CD4-positive, alpha-beta T cell treated with Interleukin-4 for 4 hours (primary cell): Measurements from ENCODE around the gene PEAK3.

ENCODE experiments used
- DNase-seq: peaks from one replicate; pipeline ENCODE4 v3.0.0-alpha.2; 2020

PEAK3 gene

GRCh38 chr19:2249010-2249866 is 32.7 kb downstream of the PEAK3 start, which contains the start of gene AMH:
TSS of gene AMH (plus strand) at chr19:2249323. CDS start at chr19:2249333, 10 bp downstream.
- no peak for DNase-seq

DNA sequence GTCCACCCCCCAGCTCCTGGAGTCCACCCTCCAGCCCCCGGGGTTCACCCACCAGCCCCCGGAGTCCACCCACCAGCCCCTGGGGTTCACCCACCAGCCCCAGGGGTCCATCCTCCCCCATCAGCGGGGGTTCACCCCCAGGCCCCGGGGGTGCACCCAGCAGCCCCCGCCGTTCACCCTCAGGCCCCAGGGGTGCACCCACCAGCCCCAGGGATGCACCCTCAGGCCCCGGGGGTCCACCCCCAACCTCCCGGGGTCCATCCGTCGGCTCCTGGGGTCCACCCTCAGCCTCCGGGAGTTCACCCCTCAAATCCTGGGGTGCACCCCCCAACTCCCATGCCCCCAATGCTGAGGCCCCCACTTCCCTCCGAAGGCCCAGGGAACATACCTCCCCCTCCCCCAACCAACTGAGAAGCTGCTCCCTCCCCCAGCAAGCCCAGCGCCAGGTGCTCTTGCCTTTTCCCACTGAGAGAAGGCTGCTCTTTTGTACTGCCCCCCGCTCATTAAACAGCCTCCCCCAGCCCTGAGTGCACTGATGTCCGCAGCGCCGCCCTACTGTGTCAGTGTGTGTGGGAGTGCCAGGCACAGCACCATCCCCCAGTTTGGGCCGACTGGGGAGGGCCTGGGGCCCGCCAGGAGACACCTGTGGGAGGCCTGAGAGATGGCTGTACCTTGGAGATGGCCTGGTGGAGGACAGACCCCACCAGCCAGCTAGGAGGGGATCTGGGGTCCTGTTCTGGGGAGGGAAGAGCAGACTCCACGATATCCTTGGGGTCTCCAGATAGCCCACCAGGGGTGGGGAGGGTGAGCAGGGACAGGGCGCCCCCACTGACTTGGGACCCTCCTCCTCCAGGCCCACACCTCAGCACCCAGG is 33.6 kb downstream of the PEAK3 start:
- no peak for DNase-seq

DNA sequence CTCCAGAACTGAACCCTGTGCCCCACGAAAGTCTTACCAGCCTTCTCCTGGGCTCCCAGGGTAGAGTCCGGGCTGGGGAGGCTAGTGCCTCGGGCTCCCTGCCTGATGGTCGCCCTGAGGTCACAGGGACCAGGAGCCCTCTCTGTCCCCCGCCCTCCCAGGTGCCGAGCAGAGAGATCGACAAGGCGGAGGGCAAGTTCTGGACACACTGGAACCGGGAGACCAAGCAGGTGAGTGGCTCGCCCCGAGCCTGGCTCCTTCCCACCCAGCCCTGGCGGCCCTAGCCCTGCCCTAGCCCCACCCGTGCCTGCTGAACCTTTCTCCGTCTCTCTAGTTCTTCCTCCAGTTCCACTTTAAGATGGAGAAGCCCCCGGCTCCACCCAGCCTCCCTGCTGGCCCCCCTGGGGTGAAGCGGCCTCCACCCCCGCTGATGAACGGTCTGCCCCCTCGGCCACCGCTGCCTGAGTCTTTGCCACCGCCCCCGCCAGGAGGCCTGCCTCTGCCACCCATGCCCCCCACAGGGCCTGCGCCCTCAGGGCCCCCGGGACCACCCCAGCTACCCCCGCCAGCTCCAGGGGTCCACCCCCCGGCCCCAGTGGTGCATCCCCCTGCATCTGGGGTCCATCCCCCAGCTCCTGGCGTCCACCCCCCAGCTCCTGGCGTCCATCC is 34.4 kb downstream of the PEAK3 start:
- DNase-seq, result no peak

- DNase-seq, result no peak
Observed at GRCh38 chr19:2246801-2247361, 35.1 kb downstream of the PEAK3 start.

DNA sequence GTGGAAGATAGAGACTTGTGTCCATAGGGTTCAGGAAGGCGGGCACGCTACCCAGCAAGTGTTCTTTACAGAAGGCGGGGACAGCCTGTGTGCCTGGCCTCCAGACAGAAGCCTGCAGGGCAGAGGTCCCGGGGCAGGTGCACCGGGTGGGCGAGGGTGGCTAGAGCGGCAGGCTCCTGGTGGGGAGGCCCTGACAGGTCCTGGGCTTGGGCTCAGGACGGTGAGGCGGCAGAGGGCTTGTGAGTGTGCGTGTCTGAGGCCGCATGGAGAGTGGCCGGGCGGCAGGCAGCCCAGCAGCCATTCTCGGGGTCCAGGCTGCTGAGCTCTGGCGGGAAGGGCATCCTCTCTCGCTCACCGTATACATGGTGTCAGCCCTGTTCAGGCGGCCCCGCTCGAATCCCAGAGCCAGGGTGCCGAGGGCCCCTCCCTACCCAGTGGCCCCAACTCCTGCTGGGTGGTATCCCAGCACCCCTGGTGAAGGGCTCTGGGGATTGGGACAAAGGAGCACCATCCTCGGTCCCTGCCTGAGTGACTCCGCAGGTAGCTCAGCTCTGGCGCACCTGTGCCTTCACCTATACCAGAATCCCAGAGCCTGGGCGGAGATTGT is 35.9 kb downstream of the PEAK3 start:
- DNase-seq, result no peak

GRCh38 chr19:2245273-2245672 is 36.7 kb downstream of the PEAK3 start:
- DNase-seq, result no peak

DNA sequence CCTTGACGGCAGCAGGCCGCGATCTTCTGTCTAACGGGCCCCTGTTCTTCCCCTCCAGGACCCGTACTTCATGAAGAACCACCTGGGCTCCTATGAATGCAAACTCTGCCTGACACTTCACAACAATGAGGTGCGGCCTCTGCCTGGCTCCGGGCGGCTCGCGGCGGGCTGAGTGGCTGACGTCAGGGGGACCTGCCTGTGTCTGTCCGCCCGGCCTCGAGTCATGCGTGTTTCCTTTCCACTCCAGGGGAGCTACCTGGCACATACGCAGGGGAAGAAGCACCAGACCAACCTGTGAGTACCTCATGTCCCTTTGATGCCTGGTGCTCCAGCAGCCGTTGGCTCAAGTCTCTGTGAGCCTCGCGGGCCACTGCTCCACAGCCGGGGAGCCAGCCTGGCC is 37.5 kb downstream of the PEAK3 start:
- DNase-seq, result no peak

- no peak for DNase-seq
Observed at GRCh38 chr19:2244125-2244411, 37.9 kb downstream of the PEAK3 start.

- DNase-seq, result no peak
Observed at GRCh38 chr19:2243274-2244124, 38.5 kb downstream of the PEAK3 start.

DNA sequence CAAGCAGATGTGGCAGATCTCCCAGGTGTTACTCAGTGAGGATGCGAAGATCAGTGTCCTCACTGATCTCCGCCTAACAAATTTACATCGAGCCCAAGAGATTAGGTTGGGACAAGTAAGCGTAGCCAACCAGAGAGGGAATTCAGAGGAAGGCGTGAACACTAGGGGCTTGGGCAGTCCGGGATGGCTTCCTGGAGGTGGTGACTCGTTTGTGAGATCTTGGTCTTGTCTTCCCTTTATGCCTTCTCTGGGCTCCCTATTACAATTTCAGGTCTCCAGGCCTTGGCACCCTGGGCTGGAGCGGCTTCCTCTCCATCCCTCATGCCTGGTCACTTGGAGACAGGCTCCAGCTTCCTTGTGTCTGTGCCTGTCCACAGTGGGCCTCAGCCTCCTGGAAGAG is 39.2 kb downstream of the PEAK3 start:
- no peak for DNase-seq

GRCh38 chr19:2242092-2242537 is 39.9 kb downstream of the PEAK3 start:
- no peak for DNase-seq

GRCh38 chr19:2240881-2241760 is 40.9 kb downstream of the PEAK3 start:
- DNase-seq, result no peak

GRCh38 chr19:2239771-2240770 is 41.9 kb downstream of the PEAK3 start:
- peak; percentile 60 for DNase-seq

DNA sequence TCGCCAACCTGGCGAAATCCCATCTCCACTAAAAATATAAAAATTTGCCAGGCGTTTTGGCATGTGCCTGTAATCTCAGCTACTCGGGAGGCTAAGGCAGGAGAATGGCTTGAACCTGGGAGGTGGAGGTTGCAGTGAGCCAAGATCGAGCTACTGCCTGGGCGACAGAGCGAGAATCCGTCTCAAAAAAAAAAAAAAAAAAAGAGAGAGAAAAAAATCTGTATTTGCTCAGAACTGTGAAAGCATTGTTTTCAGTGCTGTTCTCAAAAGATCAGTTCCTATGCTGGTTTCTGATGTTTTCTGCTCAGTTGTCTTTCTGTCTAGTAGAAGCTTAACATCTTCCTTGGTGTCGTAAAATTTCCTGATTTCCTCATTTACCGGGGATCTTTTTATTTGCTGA is 42.8 kb downstream of the PEAK3 start:
- DNase-seq, result no peak

DNA sequence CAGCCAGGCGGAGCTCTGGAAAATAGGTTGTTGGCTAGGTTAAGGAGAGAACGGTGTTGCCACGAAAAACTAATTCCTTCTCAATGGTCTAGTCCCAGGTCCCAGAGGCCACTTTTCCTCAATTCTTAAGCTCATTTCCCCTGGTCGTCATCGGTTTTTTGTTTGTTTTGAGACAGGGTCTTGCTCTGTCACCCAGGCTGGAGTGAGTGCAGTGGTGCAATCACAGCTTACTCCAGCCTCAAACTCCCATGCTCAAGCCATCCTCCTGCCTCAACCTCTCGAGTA is 44.2 kb downstream of the PEAK3 start:
- no peak for DNase-seq

DNA sequence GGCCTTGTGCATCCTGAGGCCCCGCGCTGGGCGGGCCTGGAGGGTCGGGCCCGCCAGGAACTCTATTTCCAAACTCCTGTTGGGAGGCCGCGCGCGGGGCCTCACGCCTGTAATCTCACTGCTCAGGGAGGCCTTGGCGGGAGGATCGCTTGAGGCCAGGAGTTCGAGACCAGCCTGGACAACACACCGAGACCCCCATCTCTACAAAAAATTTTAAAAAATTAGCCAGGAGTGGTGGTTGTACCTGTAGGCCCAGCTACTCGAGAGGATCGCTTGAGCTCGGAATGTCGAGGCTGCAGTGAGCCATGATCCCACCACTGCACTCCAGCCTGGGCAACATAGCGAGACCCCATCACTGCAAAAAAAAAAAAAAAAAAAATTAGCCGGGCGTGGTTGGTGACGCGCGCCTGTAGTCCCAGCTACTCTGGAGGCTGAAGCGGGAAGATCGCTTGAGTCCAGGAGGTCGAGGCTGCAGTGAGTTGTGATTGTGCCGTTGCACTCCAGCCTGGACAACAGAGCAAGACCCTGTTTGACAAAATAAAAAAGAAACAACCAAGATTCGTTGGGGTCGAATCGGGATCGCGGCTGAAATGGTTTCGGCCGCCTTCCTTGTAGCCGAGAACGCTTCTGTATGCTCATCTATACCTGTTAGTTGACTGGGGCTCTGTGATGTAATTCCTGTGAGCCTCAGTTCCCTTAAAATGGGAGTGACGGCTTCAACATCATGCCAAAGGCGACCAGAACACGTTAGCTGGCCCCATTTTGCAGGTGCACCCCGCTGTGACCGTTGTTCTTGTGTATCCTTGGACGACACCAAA is 44.7 kb downstream of the PEAK3 start:
- no peak for DNase-seq

GRCh38 chr19:2236314-2237050 is 45.5 kb downstream of the PEAK3 start, which contains the start of the genes PLEKHJ1 and SF3A2:
TSS of gene PLEKHJ1 (minus strand) at chr19:2236329. CDS start at chr19:2236248, 81 bp downstream.
TSS of gene SF3A2 (plus strand) at chr19:2236824. CDS start at chr19:2243419, 6,595 bp downstream.
- DNase-seq, result peak; percentile 98

DNA sequence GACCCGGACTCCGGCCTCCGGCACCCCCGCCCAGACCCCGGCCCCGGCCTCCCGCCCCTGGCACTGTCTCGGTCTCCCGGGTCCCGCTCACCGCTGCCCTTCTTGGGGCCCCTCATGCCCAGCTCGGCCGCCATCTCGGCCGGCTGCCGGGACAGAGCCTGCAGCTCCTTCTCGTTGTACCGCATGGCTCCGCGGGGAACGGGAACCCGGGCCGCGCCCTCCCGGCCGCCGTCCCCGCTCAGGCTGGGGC is 46.0 kb downstream of the PEAK3 start:
- no peak for DNase-seq
